Activated naive CD8-positive, alpha-beta T cell treated with anti-CD3 and anti-CD28 coated beads, Interleukin-2, amount 50 U/mL, for 16 hours (primary cell): ENCODE measurements around the gene TMEM204.

Experiments used
- DNase-seq: peaks from one replicate; pipeline ENCODE4 v3.0.0-alpha.2; 2020; ENCODE audit warnings: low read depth, low spot score

TMEM204 gene

GRCh38 chr16:1557576-1557975, 24.1 kb downstream of the TMEM204 start:
- no peak for DNase-seq

GRCh38 chr16:1559446-1559975, 26.0 kb downstream of the TMEM204 start:
- DNase-seq = no peak

DNA sequence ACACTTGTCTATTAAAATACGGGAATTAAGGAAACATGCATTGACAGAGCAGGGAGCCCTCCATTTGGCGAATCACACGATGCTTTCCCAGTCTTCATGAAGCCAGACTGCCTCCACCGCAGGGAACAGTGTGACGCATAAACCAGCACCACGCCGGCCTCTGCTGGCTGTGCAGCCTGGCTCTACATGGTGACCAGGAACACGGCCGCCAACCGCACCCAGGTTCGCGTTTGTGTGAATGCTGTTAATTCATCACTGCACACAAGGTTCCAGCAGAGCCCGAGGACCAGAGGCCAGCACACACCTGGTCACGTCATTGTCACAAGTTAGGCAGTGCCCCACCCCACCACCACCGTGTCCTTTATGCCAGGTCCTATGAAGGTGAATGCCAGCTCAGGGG, 26.7 kb downstream of the TMEM204 start:
- DNase-seq = no peak

DNA sequence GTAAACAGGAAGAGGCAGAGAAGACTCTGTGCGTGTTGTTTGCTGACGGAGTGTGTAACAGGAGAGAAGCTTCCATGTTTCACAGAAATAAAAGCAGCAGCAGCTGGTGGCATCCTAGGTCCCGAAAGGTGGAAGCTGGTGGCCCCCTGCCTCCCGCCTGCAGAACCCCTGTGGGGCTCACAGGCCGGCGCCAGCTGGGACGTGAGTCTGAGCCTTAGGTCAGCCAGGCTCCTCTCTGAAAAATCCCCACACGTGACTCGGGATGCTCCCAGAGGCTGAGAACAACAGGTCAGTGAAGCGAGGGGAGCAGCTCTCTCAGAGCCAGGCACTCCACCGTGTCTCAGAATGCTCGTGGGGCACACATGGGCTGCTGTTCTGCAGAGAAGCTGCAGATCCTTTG, 27.4 kb downstream of the TMEM204 start:
- no peak for DNase-seq

DNA sequence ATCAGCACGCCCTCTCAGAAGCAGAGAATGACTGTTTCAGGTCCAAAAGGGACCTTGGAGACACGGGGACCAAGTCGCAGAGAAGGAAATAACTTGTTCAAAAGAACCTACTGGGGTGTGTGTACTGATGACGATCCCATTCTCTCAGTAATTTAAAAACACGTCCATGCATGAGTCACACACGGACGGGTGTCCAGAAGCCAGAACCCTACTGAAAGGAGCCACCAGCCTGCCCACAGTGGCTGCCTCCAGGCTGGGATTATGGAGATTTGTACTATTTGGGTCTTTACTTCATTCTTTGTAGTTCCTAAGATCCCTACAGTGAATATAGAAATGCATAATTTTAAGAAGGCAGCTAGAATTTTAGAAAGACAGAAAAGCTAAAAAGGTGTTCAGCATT, 27.8 kb downstream of the TMEM204 start:
- DNase-seq = no peak

DNA sequence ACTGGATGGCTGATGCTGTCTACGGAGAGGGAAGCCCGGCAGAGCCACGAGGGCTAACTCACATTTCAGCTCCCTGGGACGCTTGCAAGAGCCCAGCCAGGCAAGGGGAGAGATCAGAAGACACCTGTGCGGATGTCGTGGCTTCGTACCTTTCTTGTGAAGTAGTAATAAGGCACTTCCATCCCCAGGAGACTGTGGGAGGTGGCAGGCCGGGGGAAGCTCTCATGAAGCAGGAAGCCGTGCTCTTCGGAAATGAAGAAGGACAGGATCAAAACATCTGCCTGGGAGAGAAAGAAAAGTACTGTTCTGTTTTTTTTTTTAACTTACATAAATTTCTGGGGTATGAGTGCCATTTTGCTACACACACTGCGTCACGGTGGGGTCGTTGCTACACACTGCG, 28.4 kb downstream of the TMEM204 start:
- no peak for DNase-seq

- no peak for DNase-seq
Observed at GRCh38 chr16:1563786-1564185, 30.3 kb downstream of the TMEM204 start.

- no peak for DNase-seq
Observed at GRCh38 chr16:1564325-1564724, 30.9 kb downstream of the TMEM204 start.

DNA sequence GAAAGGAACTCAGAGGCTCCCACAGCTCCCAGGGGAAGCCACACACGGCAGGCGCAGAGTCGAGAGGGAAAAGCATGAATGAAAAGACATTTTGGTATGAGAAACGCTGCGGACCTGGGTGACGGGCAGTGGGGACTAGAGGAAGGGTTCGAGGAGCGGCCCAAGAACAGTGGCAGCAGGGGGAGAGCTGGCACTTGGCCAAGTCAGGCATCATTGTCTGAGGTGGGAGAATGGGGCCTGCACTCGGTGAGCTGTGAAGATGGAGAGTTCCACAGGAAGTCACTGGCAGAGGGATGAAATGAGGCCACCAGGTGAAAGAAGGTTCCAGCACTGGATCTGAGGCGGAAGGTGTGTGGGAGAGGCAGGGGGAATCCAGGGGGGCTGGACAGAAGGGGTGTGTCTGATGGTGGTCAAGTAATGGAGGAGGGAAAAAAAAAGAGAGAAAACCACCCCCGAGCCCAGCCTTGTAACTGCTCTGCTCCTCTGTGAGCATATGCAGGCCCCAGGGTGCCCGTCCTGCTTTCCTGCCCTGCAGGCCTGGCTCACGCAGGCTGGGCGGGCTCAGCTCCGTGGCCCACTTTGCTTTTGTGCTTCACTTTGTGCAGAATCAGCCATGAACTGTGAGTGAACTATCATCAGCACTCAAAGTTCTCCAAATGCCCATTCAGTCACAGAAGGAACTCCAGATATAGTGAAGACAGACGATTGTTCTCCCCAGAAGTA, 31.8 kb downstream of the TMEM204 start:
- no peak for DNase-seq

DNA sequence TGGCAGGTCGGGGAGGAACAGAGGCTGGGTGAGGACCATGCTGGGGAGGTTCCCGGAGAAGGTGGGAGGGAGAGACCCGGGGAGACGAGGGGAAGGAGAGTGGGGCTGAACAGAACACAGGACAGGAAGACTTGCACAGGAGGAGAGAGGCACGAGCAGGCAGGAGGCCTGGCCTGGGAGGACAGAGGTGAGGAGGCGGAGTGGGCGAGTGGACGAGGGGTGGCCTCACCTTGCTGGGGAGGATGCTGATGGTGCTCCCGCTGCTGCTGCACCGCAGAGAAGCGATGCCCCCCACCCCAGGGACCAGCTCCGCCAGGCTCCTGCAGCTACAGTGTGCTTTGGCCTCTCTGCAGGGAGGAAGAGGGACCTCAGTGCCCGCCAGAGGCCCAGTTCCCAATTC, 34.5 kb downstream of the TMEM204 start:
- no peak for DNase-seq

- DNase-seq = no peak
Observed at GRCh38 chr16:1571012-1571671, 37.7 kb downstream of the TMEM204 start.

- DNase-seq = no peak
Observed at GRCh38 chr16:1572673-1573072, 39.2 kb downstream of the TMEM204 start.

DNA sequence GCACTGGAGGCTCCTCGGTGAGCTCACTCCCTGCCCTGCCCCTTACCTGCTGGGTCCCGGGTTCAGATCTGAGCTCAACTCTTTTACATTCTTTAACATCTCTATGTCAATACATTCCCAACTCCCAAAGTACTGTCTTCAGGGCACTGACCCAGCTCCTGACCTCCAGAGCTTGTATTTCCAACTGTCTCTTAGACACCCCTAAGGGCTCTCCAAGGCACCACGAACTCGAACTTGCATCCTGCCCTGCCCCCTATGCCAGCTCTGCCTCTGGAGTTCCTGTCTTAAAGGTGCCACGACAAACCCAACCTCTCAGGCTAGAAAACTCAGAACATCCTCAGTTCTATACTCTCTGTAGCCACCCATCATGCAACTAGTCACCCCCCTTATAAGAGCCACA, 39.8 kb downstream of the TMEM204 start:
- no peak for DNase-seq

GRCh38 chr16:1575578-1575977, 42.1 kb downstream of the TMEM204 start:
- no peak for DNase-seq

- no peak for DNase-seq
Observed at GRCh38 chr16:1579214-1579613, 45.7 kb downstream of the TMEM204 start.

DNA sequence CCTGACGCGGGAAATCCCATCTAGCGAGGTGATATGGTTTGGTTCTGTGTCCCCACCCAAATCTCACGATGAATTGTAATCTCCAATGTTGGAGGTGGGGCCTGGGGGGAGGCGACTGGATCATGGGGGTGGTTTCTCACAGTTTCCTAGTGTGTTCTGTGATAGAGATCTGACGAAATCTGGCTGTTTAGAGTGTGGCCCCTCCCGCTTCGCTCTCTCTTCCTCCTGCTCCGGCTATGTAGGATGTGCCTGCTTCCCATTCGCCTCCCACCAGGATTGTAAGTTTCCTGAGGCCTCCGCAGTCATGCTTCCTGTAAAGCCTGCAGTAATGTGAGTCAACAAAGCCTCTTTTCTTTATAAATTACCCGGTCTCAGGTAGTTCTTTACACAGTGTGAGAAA, 46.8 kb downstream of the TMEM204 start:
- DNase-seq = no peak

DNA sequence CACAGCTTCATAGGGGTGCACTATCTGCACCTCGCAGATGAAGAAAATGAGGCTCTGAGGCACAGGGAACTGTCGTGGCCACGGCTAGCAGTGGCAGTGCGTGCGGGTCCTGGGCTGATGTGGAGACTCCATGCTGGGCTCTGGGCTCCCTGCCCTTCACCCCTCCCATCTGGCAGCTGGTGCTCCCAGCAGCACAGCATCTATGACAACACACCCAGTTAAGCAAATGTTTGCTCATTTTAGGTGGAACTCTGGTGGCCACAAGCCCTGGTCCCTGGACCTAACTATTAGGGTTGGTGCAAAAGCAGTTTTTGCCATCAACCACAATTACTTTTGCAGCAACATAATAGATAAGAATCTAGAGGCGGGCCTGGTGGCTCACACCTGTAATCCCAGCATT, 47.5 kb downstream of the TMEM204 start:
- no peak for DNase-seq

DNA sequence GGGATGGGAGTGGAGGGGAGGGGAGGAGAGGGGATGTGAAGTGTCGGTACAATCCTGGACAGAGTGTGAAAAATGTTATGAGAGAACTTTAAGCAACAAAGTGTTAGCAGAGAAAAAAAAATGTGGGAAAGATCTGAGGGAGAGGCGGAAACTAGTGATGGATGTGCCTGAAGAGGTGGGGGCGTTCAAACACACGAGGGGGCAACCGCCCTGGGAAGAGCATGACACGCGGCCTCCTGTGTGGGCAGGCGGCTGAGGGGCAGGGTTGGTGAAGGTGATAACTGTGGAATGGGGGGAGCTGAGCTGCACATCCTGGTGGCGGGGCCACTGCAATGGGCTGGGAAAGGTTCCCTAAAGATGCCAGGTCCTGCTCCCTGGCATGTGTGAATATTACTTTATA, 48.3 kb downstream of the TMEM204 start:
- no peak for DNase-seq

GRCh38 chr16:1583180-1583579, 49.7 kb downstream of the TMEM204 start:
- no peak for DNase-seq

GRCh38 chr16:1584926-1585484, 51.5 kb downstream of the TMEM204 start:
- DNase-seq = no peak

DNA sequence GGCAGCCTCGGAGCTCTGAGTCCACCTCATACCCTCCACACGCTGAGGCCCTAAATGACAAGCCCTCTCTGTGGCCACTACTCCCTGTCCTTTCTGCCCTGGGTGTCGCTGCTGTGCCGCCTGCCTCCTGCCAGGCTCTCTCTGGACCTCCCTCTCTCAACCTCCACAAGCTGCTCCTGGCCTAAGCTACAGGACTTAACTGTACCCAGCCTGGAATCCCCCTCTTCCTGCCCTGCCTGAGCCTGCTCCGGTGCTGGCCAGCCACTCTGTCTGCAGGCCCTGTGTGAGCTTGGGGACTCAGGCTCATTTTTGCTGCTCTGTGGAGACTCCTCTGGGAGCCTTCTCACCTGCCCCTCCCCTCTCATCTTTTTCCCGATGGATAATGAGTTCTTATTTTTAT, 56.9 kb downstream of the TMEM204 start:
- no peak for DNase-seq

GRCh38 chr16:1590930-1591705, 57.7 kb downstream of the TMEM204 start:
- DNase-seq = no peak
